Natural killer cell (primary cell): ENCODE measurements around the gene TIGD1. TPM values are rescaled to one million over a fixed set of nuclear protein-coding genes. Genes with fewer than 3 reads are reported as not detected.
A peak's percentile ranks its signal among the peaks of the same experiment; 100 is the strongest.

Experiments
- ATAC-seq, 3 donors: fragments of 150-1000 bp in 2 of 3; fragments of 200-7000 bp in 1 of 3; cut with Tn5 transposase; 1 replicate in 1 of 3; 2 replicates in 2 of 3; pipeline ENCODE4 v1.10.0; 2021; ENCODE audit warnings: mild to moderate bottlenecking in 2 of 3, moderate library complexity in 2 of 3
- DNase-seq, 2 donors: peaks; one replicate each; pipeline versions ENCODE4 v3.0.0 to v3.0.0-alpha.2; 2013 to 2021; ENCODE audit warnings: mixed read lengths in 1 of 2
- H3K27ac ChIP-seq: one replicate; pipeline ENCODE4 v1.5.1; 2013; ENCODE audit warnings: mild to moderate bottlenecking, low read length
- H3K27me3 ChIP-seq: one replicate; pipeline ENCODE4 v1.6.1; 2013; ENCODE audit warnings: low read length; ENCODE audit not compliant: control insufficient read depth, insufficient read depth
- H3K36me3 ChIP-seq: one replicate; pipeline ENCODE4 v1.6.1; 2013; ENCODE audit warnings: low read length; ENCODE audit not compliant: control insufficient read depth, insufficient read depth
- H3K4me1 ChIP-seq: one replicate; pipeline ENCODE4 v1.6.1; 2013; ENCODE audit warnings: low read length; ENCODE audit not compliant: control insufficient read depth, insufficient read depth
- H3K4me3 ChIP-seq: one replicate; pipeline ENCODE4 v1.5.1; 2013; ENCODE audit warnings: low read length
- H3K9me3 ChIP-seq: one replicate; pipeline ENCODE4 v1.6.1; 2013; ENCODE audit warnings: low read length; ENCODE audit not compliant: control insufficient read depth, insufficient read depth
- H3K27ac Mint-ChIP-seq, 2 donors: one replicate each; pipeline ENCODE4 v1.8.0; 2022; ENCODE audit warnings: mild to moderate bottlenecking in 2 of 2, mixed read lengths in 2 of 2, moderate library complexity in 1 of 2
- H3K27me3 Mint-ChIP-seq, 2 donors: one replicate each; pipeline ENCODE4 v1.8.0; 2022; ENCODE audit warnings: low read depth in 2 of 2, mixed read lengths in 2 of 2
- H3K36me3 Mint-ChIP-seq: one replicate; pipeline ENCODE4 v1.8.0; 2022; ENCODE audit warnings: mixed read lengths
- H3K4me1 Mint-ChIP-seq, 2 donors: one replicate each; pipeline ENCODE4 v1.8.0; 2022; ENCODE audit warnings: mixed read lengths in 2 of 2
- H3K4me3 Mint-ChIP-seq: one replicate; pipeline ENCODE4 v1.8.0; 2022; ENCODE audit warnings: mild to moderate bottlenecking, moderate library complexity, mixed read lengths
- H3K9me3 Mint-ChIP-seq, 2 donors: one replicate each; pipeline ENCODE4 v1.8.0; 2022; ENCODE audit warnings: mixed read lengths in 2 of 2
- WGBS: methylation state at CpG from one replicate; pipeline ENCODE4 v1.1.7; 2013; ENCODE audit warnings: missing lambda C conversion rate; ENCODE audit not compliant: insufficient coverage; 5-methylcytosine and 5-hydroxymethylcytosine counted together
- intact Hi-C: fragments of 100-400 bp; cut with micrococcal nuclease; formaldehyde crosslinking; loops from one replicate; pipeline ENCODE4 v1.14.2; 2022
- total RNA-seq, 4 donors: library from RNA; stranded (reverse); fragments of 120-200 nt in 1 of 4; gene quantifications; one replicate each; pipeline versions ENCODE4 v1.2.3 to v1.2.4, GENCODE V29; 2013 to 2022
- TF ChIP-seq, protein P1 (sequence below): fragments of 200-600 bp; IDR thresholded peaks from one replicate; pipeline ENCODE4 v1.8.0; 2022; ENCODE audit warnings: antibody characterized with exemption

The TIGD1 gene
- total RNA-seq, 3 donors from 2014 or later (not counting 1 experiment from before 2014, with no cell fraction given), result 10.6 to 13.2 (median 12.4) TPM

DNA sequence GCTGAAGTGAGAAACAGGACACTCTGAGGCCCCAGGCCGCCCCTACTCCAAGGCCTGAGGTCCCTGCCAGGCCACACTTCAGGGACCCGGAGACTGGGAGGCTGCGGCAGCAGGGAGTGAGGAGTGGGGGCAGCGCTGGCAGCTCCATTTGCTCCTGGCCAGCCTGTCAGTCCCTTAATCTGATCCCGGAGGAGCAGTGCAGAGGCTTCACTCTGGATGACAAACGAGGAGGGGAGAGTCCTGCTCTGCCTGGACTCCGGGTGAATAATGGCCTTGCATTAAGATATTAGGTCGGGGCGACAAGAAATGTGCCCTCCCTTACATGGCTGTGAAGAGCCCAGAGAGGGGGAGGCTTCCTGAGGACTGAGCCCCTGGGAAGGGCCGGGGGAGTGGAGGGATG is 44.5 kb downstream of the TIGD1 start:
- no peak overlapping the region for H3K4me3 Mint-ChIP-seq
- peaks cover 14 to 40% of the 10 kb centered on the region in 2 donors for H3K27me3 Mint-ChIP-seq
- Histone ChIP-seq H3K27ac (no peak overlapping the region), H3K36me3 (no peaks in the 10 kb centered on the region), H3K27me3 (peaks cover 17% of the 10 kb centered on the region), H3K9me3 (no peaks in the 10 kb centered on the region), H3K4me3 (no peak overlapping the region), H3K4me1 (peaks cover 3% of the 10 kb centered on the region)
- no peaks in the 10 kb centered on the region for H3K9me3 Mint-ChIP-seq
- intact Hi-C loops, result no loop called here
- no peaks in the 10 kb centered on the region for H3K36me3 Mint-ChIP-seq
- H3K27ac Mint-ChIP-seq, result no peak overlapping the region
- peaks cover 0 to 8% of the 10 kb centered on the region in 2 donors for H3K4me1 Mint-ChIP-seq
- WGBS, result 47% methylated on average over 10 of the region's 10 CpGs
- no peak for DNase-seq
- TF ChIP-seq, protein P1, sequence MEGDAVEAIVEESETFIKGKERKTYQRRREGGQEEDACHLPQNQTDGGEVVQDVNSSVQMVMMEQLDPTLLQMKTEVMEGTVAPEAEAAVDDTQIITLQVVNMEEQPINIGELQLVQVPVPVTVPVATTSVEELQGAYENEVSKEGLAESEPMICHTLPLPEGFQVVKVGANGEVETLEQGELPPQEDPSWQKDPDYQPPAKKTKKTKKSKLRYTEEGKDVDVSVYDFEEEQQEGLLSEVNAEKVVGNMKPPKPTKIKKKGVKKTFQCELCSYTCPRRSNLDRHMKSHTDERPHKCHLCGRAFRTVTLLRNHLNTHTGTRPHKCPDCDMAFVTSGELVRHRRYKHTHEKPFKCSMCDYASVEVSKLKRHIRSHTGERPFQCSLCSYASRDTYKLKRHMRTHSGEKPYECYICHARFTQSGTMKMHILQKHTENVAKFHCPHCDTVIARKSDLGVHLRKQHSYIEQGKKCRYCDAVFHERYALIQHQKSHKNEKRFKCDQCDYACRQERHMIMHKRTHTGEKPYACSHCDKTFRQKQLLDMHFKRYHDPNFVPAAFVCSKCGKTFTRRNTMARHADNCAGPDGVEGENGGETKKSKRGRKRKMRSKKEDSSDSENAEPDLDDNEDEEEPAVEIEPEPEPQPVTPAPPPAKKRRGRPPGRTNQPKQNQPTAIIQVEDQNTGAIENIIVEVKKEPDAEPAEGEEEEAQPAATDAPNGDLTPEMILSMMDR, result no peak
- ATAC-seq, result no peak

- Mint-ChIP-seq H3K9me3 (no peaks in the 10 kb centered on the region), H3K4me1 (peaks cover 0 to 8% of the 10 kb centered on the region in 2 donors), H3K36me3 (no peaks in the 10 kb centered on the region), H3K4me3 (no peak overlapping the region), H3K27me3 (peaks cover 14 to 41% of the 10 kb centered on the region in 2 donors), H3K27ac (no peak overlapping the region)
- no peak for ATAC-seq
- WGBS, result 75% methylated on average over 2 of the region's 2 CpGs
- no peak overlapping the region for H3K27ac ChIP-seq
- H3K27me3 ChIP-seq, result peaks cover 17% of the 10 kb centered on the region
- no peaks in the 10 kb centered on the region for H3K9me3 ChIP-seq
- intact Hi-C loops, result no loop called here
- DNase-seq, result peak in 1 of 2 donors; percentile 12
- TF ChIP-seq, protein P1, result no peak
- H3K4me3 ChIP-seq, result no peak overlapping the region
- peaks cover 3% of the 10 kb centered on the region for H3K4me1 ChIP-seq
- H3K36me3 ChIP-seq, result no peaks in the 10 kb centered on the region
Measured at GRCh38 chr2:232504438-232504837, 45.9 kb downstream of the TIGD1 start.

- peak overlapping the region; percentile 9 for H3K4me3 Mint-ChIP-seq
- H3K4me1 ChIP-seq, result peaks cover 3% of the 10 kb centered on the region
- no peaks in the 10 kb centered on the region for H3K9me3 Mint-ChIP-seq
Measured at GRCh38 chr2:232503809-232504323, 46.5 kb downstream of the TIGD1 start.

More at GRCh38 chr2:232503809-232504323, 46.5 kb downstream of the TIGD1 start:
- H3K27me3 ChIP-seq, result peaks cover 17% of the 10 kb centered on the region
- no peak overlapping the region for H3K4me3 ChIP-seq
- Mint-ChIP-seq H3K36me3 (no peaks in the 10 kb centered on the region), H3K4me1 (peaks cover 0 to 8% of the 10 kb centered on the region in 2 donors), H3K27me3 (peaks cover 14 to 37% of the 10 kb centered on the region in 2 donors), H3K27ac (no peak overlapping the region)
- DNase-seq (peak in 1 of 2 donors; percentile 8), ATAC-seq (no peak)
- H3K27ac ChIP-seq, result no peak overlapping the region
- intact Hi-C loops, result no loop called here
- H3K9me3 ChIP-seq, result no peaks in the 10 kb centered on the region
- 16% methylated on average over 16 of the region's 16 CpGs for WGBS
- TF ChIP-seq, protein P1, result no peak
- no peaks in the 10 kb centered on the region for H3K36me3 ChIP-seq
